DOHH2 (cell line): ENCODE measurements around the gene SLC16A10.

Source experiments
- EZH2phosphoT487 ChIP-seq: fragments of 200-600 bp; sonication (generic); IDR thresholded peaks from 2 replicates; pipeline ENCODE4 v1.6.1; 2017; ENCODE audit warnings: borderline replicate concordance, mild to moderate bottlenecking, antibody characterized with exemption, low read length, moderate library complexity, mixed read lengths
- TF ChIP-seq, protein P1 (sequence below): fragments of 200-600 bp; sonication (generic); IDR thresholded peaks from one replicate; pipeline ENCODE4 v1.5.1; 2014; ENCODE audit warnings: antibody characterized with exemption, mild to moderate bottlenecking, low read depth, low read length; ENCODE audit not compliant: poor library complexity, severe bottlenecking

GRCh38 chr6:111205502-111205901 lies 118.2 kb downstream of the SLC16A10 start:
- TF ChIP-seq, protein P1, sequence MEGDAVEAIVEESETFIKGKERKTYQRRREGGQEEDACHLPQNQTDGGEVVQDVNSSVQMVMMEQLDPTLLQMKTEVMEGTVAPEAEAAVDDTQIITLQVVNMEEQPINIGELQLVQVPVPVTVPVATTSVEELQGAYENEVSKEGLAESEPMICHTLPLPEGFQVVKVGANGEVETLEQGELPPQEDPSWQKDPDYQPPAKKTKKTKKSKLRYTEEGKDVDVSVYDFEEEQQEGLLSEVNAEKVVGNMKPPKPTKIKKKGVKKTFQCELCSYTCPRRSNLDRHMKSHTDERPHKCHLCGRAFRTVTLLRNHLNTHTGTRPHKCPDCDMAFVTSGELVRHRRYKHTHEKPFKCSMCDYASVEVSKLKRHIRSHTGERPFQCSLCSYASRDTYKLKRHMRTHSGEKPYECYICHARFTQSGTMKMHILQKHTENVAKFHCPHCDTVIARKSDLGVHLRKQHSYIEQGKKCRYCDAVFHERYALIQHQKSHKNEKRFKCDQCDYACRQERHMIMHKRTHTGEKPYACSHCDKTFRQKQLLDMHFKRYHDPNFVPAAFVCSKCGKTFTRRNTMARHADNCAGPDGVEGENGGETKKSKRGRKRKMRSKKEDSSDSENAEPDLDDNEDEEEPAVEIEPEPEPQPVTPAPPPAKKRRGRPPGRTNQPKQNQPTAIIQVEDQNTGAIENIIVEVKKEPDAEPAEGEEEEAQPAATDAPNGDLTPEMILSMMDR, result no peak
- TF ChIP-seq EZH2phosphoT487, result no peak
